NCI-H1105 (cell line): ENCODE measurements around the gene TRIM44.
"Not testable (repeated sequence)": the region's sequence is repeated elsewhere in the genome, so short reads cannot be mapped to it uniquely, and the experiment has no call there.

Source experiments
- DNase-seq: peaks from one replicate; lab custom pipeline; 2025; lab: John Stamatoyannopoulos, UW

The TRIM44 gene

DNA sequence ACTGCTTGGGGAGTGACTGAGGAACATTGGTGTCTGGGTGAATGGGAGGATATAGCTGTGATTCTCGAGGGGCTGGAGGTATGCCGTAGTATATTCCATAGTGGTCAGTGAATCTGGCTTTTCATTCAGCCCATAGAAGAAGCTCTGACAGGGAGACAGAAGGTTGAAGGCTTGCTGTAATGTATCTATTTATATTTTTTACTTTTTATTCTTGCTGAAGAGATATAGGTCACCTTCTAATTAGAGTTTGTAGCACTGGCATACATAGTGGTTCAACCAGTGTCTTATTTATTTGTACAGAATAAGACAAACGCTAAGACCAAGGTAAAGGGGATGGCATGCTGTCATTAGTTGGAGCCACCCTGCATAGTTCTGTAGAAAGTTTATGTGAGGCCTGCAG lies 10.0 kb downstream of the TRIM44 start:
- no peak for DNase-seq

DNA sequence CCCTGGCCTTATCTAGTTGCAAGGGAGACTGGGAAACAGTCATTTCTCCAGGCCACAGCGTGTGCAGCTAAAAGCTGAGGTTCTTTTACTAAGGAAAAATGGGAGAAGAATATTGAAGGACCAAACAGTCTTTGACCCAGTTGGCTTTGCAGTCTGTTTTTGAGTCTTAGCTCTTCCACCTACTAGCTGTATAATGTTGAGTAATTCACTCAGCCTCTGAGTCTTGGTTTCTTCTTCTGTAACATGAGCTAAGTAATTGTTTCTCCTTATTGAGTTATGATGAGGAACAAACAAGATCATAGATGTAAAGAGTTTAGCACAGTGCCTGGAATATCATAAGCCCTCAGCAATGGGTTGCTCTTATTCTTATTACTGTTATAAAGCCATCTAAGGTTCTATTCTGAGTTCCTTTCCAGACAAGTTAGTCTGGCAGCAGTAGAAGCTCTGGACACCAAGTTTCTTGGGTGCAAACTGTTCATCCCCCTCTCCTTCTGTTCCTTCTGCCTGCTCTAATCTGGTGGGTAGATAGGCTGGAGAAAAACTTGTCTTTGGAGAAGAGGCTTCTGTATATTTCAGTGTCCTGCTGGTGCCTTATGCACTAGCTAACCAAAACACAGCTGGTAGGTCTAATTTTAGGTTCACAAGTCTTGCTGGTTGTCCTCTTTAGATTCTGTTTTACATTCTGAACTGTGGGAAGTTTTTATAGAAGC lies 13.5 kb downstream of the TRIM44 start:
- no peak for DNase-seq

DNA sequence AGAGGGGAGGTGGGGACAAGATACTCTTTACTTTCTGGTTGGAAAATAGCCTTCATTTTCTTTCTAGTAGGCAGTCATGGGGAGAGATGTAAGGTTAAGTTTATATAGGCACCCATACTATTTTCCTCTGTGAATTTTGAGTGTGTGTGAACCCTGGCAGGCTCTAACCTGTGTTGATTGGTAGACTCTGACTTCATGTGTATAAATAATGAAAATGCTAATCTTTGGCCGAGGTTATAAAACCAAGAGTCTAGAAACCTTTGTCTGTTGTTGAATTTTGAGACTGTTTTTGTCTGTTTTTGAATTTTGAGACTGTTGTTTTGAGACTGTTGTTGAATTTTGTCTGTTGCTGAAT lies 14.0 kb downstream of the TRIM44 start:
- no peak for DNase-seq

DNA sequence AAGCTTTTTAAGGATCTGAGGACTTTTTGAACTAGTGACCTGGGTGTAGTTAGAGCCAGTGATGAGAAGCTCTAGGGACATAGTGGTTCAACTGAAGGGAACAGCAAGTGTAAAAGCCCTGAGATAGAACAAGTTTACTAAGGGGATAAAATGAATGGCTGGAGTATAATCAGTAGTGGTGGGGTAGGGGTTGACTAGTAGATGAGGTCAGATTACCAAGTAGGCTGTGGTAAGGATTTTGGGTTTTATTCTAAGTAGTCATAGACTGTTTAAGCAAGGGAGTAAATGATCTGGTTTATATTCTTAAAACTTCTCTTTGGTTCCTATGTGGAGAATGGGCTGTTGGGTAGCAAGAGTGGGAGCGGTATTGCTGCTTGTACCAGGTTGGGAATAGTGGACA lies 15.3 kb downstream of the TRIM44 start:
- no peak for DNase-seq

DNA sequence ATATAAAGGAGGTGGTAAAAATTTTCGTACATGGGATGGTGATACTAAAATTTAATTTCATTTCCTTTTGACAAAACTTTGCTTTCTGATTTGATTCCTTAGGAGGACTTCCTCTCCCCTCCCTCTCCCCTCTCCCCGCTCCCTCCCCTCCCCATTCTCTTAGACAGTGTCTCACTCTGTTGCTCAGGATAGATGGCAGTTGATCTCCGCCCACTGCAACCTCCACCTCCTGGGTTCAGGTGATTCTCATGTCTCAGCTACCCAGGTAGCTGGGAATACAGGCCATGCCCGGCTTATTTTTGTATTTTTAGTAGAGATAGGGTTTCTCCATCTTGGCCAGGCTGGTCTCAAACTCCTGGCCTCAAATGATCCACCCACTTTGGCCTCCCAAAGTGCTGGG lies 15.9 kb downstream of the TRIM44 start:
- no peak for DNase-seq

DNA sequence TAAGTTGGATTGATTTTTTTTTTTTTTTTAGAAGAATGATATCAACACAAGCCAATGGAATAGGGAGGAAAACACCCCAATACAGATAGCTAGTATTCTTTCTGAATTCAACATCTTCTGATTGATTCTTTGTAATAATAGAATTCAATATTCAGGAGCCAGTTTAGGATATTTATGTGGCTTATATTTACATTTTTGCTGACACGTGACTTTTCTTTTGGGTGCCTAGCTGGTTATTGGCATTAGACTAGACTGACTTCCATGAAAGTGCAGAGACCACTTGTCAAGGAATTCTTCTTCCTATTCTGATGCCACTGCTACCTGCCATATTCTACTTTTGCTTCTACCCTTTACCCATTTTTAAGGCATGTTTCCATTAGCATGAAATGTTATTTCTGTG lies 16.4 kb downstream of the TRIM44 start:
- no peak for DNase-seq

DNA sequence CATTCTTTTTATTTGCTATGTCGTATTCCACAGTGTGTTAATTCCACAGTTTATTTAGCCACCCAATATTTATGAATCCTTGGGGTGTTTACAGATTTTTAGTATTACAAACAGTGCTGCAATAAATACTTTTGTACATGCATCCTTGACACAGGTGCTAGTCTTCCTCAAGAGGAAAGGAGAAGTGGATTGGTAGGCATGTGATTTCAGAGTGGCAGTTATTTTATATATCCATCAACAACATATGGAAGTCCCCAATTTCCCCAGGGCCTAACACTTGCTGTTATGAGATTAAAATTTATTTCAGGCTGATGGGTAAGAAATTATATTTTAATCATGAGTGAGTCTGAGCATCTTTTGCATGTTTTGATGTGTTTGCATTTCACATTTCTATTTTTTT lies 17.9 kb downstream of the TRIM44 start:
- DNase-seq = no peak

DNA sequence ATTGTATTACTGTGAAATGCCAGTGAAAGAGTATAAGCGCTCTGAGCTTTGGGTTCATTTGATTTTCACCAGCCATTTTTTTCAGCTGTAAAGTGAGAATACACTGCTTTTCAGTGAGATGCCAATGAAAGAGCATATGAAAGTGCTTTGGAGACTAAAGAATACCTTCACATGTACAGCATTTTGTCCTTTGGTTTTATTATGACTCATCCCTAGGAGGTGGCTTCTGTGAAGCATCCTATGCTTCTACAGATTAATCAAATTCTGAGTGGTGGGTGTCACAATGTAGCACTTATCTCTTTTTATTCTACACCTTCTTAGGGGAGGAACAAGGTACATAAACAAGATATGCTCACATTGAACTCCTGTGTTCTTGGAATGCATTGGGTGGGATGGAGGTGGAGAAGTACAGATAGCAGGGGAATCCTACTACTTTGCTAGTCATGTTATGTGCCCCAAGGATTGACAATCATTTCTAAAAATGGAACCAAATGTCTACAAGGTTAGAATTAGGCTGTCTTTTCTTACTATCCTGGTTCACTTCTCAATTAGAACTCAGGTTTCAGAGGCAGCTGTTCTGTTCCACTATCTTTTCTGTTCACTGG lies 18.7 kb downstream of the TRIM44 start:
- DNase-seq = no peak

DNA sequence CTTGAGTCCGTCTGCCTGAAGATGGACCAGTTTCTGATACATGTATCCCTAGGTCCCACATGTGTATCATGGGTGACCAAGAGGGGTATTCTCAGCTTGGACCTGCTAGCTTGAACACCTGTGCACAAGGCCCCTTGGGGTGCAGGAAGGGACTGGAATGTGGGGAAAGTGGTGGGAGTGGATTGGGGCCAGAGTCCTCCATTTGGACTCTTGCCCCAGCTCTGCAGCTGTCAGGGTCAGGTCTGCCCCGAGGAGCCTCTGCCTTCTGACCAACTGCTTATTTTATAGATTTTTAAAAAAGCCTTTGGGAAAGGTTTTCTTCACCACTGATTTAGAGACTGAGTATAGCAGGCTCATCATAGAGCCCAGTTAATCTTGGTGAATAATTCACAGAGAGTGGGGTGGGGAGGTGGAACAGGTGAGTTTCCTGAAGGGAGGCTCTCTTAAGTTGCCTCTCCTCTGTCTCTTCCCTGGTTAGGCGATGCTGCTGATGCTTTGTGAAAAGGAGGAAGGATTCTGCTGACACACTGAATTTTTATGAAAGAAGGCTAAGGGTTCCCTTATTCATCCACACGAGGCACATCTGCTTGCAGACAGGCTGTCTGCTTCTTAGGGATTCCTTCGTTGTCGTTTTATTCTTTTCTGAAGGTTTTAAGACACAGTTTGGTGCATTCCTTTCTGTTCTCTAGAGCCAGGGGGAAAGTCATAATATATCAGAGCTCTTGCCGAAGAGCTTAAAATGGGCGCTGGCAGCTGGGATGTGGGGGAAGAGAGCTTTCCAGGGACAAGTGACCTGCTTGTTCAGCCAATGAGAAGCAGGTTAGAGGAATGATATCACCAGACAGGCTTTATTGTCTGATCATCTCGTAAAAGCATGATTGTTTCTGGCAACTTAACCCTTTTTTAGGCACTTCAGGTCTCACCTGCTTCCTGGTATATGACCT lies 19.9 kb downstream of the TRIM44 start:
- peak; percentile 78 for DNase-seq

DNA sequence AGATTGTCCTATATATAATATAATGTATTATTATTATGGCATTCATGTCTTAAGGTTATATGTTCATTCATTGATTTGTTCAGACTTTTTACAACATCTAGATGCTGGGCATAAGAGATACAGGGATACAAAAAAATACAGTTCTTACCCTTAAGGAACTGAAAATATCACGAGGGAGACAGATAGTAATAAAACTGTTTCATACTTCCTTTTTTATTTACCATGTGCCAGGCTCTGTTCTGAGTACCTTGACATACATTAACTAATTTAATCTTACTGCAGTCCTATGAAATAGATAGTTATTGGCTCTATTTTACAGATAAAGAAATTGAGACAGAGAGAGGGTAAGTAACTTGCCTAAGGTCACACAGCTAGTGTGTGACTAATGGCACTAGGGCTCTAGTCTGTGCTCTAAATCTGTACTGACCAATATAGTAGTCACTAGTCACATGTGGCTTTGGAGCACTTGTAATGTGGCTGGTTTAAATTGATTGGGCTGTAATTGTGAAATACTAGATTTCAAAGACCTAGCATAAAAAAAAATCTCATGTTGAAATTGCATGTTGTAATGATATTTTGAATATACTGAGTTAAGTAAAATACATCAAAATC lies 21.3 kb downstream of the TRIM44 start:
- no peak for DNase-seq

DNA sequence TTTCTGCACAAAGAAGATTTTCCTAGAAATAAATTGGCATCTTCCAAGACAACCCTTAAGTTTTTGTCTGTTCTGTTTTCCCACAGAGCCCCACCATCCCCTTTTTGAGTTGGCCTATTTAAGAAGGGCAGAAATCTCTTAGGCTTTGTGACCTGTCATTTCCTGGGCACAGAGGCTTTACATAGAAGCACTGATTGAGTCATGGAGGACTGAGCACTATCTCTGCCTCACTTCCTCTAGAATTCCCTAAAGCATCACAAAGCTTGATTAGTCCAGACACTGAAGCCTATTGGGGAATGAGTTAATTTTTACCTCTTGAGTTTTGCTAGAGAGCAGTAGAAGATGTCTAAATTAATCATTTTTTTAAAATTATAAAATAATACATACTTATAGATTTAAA lies 25.4 kb downstream of the TRIM44 start:
- DNase-seq = no peak

DNA sequence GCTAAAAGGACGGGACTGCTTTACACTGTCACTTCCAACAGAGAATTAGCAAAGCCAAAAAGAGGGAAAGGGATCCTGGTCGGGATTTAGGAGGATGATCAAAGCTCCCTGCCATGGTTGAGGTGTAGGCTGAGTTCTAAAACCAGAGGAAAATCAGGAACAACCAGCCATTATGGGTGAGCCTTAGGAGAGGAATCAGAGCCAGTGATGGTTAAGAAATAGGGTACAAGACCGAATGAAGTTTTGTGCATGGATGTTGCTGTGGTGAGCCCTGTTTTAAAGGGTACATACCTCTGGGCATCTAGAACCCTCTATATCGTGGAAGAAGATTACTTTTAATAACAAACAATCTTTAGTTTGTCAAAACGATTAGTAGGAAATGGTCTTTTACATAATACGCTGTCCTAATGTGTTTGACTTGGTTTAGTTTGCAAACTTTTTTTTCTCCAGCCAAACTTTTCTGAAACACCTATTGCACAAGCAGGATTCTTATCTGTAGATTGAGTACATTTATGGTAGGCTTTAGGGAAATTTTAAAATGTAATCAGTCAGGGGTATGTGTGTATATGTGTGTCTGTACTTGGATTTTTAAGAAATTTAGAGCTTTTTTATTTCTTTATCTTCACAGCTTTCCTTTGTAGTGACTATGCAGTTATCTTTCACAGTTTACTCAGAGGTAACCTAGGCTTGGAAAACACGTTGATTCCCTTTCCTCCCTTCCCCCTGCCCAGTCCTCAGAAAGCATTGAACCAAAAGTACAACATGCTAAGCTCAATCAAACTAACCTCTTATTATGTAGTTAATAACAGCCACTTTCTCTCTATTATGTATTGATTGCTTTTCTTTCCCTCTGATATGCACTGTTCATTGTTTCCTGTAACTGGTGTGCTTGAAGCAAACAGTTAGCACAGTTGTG lies 26.8 kb downstream of the TRIM44 start:
- DNase-seq = no peak

DNA sequence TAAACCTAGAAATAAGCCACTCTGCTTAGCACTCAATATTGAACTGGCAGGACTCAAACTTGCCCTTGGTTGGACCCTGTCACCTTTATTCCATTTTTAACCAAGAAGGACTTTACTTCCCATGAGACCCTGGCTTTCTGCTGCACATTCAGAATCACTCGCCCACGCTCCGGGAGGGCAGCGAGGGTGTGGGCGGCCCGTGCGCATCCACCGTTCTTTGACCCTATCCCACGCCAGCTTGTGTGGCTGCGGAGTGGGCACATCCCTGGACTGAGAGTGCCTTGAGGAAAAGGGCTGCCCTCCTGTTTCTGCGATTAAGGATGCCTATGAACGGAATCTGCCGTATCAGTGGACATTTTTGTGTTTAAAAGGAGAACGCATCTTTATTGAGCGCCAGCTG lies 39.6 kb downstream of the TRIM44 start:
- DNase-seq = no peak

DNA sequence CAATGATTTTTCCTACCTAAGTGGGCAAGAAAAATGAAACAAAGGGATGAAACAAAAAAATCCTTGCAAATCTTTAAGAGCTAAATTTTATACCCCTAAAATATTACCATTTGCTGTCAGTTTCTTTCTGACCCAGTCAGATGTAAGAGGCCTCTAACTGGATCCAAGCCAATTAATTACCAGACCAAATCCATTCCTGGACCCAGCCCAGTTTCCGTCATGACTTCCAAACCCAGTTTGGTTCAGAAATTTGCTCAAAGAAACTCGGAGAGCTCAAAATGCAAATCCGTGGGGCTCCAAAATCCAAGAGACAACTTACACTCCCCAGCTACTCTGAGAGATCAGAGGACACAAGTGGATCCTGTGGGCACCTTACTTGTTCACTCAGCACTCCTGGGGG lies 46.8 kb downstream of the TRIM44 start:
- no peak for DNase-seq

DNA sequence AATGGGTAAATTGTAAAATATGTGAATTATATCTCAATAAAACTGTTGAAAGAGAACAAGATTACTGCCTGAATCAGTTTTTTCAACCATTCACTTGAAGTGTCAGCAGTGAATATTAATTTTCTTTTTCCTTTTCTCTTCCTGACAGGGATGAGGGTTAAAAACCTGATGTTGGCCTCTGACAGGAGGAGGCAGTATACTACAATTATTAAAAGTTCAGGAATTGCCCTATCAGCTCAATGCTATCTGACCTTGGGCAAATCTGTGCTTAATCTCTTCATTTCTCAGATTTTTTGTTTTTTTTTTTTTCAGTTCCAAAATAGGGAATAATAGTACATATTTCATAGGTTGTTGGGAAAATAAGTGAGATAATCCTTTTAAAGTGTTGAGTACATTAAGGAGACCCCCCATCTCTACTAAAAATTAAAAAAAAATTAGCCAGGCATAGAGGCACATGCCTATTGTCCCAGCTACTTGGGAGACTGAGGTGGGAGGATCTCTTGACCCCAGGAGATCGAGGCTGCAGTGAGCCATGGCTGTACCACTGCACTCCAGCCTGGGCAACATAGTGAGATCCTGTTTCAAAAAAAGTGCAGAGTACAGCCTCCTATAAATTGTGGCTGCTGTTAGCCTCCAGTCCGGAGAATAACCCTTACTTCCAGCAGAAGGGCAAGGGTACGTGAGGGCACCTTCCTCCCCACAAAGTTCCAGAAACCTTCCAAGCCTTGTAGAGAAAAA lies 48.8 kb downstream of the TRIM44 start:
- DNase-seq = no peak

DNA sequence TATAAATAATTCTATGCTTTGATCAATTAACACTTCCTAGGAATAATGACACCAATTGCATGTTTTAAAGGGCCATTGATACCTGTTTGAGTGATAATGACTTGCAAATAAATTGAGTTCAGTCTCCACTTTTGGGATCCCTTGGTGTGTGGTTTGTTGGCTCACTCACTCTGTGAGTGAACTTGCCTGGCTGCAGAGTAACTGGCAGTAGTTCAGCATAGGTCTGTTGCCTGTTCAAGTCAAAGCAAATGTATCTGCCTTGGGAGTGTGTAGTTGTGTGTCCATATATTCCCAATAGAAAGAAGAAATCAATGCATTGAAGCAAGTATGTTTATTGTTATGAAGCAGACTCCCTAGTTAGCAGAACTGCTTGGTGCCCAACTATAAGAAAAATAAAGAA lies 49.3 kb downstream of the TRIM44 start:
- DNase-seq = no peak

DNA sequence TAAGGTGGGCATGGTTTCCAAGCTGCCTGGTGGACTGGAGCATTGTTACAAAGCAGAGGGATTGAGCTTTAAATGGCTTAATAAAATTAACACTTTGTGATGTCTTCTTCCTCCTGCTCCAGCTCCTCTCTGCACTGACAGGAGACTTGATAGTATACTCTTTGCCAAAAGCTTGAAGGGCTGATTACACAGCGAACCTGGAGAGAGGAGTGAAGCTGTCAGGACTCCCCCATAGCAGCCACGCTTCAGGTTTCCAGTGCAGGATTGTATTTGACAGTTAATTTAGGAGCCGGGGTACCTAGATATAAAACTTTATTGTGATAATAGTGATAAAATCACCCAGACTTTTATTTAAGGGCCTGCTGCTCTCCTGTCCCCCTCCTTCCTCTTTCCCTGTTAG lies 50.0 kb downstream of the TRIM44 start:
- DNase-seq = no peak

DNA sequence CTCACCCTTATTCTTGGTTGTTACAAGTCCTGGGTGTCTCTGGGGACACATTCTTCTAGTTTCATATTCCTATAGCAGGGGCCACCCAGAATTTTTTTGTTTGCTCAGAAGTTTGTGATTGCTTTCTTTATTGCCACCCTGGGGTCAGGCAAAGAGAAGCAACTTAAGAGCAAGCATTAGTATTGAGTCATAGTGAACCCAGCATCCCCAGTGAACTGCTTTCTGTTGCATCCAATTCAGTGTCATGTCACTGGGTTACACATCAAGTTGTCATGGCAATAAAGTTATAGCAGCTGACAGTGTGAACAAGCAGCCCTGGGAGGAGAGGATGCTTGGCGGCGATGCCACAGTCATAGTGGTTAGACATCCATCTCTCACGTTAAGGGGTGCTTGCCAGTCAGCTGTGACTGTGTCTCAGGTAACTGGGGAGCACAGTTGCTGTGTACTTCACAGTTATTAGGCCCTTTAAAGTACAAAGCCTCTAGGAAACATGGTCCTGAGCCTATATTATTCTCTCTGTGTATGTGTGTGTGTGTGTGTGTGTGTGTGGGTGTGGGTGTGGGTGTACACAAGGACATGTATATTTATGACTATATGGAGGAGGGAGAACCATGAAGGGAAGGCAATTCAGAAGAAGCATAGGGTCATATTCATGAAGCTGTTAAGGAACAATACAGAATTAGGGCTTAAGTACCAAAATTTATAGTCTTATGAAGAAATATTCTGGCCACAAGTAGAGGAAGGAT lies 52.5 kb downstream of the TRIM44 start:
- no peak for DNase-seq

DNA sequence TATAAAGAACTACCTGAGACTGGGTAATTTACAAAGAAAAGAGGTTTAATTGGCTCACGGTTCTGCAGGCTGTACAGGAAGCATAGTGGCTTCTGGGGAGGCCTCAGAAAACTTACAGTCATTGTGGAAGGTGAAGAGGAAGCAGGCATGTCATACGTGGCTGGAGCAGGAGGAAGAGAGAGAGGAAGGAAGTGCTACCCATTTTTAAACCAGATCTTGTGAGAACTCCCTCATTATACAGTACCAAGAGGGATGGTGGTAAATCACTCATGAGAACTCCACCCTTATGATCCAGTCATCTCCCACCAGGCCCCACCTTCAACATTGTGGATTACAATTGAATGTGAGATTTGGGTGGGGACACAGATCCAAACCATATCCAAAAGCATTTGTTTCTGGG lies 53.1 kb downstream of the TRIM44 start:
- DNase-seq = not testable (repeated sequence)

DNA sequence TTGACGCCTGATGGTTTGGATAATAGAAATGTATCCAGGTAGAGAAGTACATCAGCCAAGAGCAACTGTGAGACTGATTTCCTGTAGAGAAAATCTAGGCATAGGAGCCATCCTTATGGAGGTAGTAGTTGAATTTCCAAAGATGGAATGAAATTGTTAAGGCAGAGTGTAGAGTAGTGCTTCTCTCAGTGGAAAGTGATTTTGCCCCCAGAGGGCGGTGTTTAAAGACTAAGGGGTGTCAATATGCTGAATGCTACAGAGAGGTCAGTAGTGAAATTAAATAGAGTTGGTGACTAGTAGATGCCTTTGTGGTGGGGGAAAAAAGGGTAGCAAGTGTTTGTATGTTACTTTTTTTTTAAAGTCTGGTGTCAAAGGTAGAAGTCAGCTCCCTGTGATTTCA lies 54.5 kb downstream of the TRIM44 start:
- no peak for DNase-seq
